Chondrocyte (in vitro differentiated cells): Measurements from ENCODE around the gene AQP5. TPM values are rescaled to one million over a fixed set of nuclear protein-coding genes. Genes with fewer than 3 reads are reported as not detected.

ENCODE experiments used
- DNase-seq: peaks from one replicate; pipeline ENCODE4 v3.0.0; 2021; ENCODE audit warnings: mixed read lengths, low spot score
- H3K27ac Mint-ChIP-seq: one replicate; pipeline ENCODE4 v1.8.0; 2021; ENCODE audit warnings: mild to moderate bottlenecking, moderate library complexity, mixed read lengths; ENCODE audit not compliant: unreplicated experiment
- H3K27me3 Mint-ChIP-seq: 2 replicates; pipeline ENCODE4 v1.8.0; 2021; ENCODE audit warnings: low read depth, mixed read lengths
- H3K36me3 Mint-ChIP-seq: 2 replicates; pipeline ENCODE4 v1.8.0; 2021; ENCODE audit warnings: low read depth, mixed read lengths
- H3K4me1 Mint-ChIP-seq: 2 replicates; pipeline ENCODE4 v1.8.0; 2021; ENCODE audit warnings: low read depth, mild to moderate bottlenecking, mixed read lengths
- H3K4me3 Mint-ChIP-seq: one replicate; pipeline ENCODE4 v1.8.0; 2021; ENCODE audit warnings: mild to moderate bottlenecking, moderate library complexity, mixed read lengths; ENCODE audit not compliant: unreplicated experiment
- H3K9me3 Mint-ChIP-seq: 2 replicates; pipeline ENCODE4 v1.8.0; 2021; ENCODE audit warnings: low read depth, mixed read lengths
- CTCF ChIP-seq: fragments of 200-600 bp; sonication (generic); IDR thresholded peaks from 2 replicates; pipeline ENCODE4 v1.5.0; 2021; ENCODE audit warnings: antibody characterized with exemption, mild to moderate bottlenecking, moderate library complexity
- total RNA-seq: library from RNA; stranded (reverse); gene quantifications from 3 replicates; pipeline ENCODE4 v1.2.1, GENCODE V29; 2021

The AQP5 gene
- total RNA-seq, 1 donor from 2014 or later = 0.20 TPM

DNA sequence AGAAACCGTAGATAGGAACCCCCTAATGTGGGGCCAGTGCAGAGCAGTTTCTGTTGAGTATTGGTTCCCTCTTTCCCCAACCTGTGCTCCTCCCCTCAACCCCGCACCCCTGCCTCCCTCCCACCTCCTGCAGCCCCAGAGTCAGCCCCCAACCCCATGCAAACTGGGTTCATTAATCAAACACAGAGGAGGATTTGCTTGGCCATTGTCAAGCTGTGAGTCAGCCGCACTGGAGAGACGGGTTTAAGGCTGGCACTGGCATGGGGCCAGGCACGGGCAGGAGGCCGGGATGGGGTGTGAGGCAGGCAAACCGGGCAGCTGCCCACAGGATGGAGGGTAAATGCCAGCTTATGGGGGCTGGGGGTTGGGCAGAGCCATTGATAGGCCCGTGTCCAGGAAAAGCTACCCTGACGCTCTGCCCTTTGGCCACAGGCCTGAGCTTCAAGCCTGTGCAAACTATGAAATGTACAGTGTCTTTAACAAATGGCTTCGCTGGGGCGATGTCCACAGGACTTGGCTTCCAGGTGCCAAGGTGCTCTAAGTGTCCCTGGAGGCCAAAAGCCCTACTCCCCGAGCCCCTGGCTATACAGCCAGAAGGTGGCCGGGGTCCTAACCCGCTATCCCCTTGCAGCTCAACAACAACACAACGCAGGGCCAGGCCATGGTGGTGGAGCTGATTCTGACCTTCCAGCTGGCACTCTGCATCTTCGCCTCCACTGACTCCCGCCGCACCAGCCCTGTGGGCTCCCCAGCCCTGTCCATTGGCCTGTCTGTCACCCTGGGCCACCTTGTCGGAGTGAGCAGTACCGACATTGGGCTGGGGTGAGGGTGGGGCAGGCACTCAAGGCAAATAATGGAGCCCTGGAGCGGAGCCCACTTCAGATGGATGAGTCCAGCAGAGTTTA lies 1.4 kb downstream of the AQP5 start:
- Mint-ChIP-seq H3K9me3 (no peaks in the 10 kb centered on the region), H3K4me3 (no peak overlapping the region), H3K27me3 (peaks cover 14% of the 10 kb centered on the region), H3K27ac (no peak overlapping the region), H3K36me3 (no peaks in the 10 kb centered on the region), H3K4me1 (peaks cover 29% of the 10 kb centered on the region)
- no peak for DNase-seq
- TF ChIP-seq CTCF = no peak

- Mint-ChIP-seq H3K4me3 (no peak overlapping the region), H3K27ac (no peak overlapping the region), H3K27me3 (peaks cover 14% of the 10 kb centered on the region), H3K9me3 (no peaks in the 10 kb centered on the region), H3K36me3 (no peaks in the 10 kb centered on the region), H3K4me1 (peaks cover 28% of the 10 kb centered on the region)
- peak; percentile 15 for DNase-seq
- no peak for TF ChIP-seq CTCF
Observed at GRCh38 chr12:49963976-49964815, 2.5 kb downstream of the AQP5 start.

DNA sequence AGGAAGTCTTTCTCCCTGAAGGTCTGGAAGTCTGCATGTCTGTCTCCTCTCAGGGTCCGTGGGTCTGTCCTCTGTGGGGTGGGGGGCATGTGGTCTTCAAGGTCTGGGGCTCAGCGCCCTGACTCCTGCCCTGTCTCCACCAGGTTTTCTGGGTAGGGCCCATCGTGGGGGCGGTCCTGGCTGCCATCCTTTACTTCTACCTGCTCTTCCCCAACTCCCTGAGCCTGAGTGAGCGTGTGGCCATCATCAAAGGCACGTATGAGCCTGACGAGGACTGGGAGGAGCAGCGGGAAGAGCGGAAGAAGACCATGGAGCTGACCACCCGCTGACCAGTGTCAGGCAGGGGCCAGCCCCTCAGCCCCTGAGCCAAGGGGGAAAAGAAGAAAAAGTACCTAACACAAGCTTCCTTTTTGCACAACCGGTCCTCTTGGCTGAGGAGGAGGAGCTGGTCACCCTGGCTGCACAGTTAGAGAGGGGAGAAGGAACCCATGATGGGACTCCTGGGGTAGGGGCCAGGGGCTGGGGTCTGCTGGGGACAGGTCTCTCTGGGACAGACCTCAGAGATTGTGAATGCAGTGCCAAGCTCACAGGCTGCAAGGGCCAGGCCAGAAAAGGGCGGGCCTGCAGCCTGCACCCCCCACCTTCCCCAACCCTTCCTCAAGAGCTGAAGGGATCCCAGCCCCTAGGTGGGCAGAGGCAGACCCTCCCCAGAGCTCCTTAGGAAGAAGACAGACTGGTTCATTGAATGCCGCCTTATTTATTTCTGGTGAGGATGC lies 3.4 kb downstream of the AQP5 start:
- peak; percentile 67 for DNase-seq
- Mint-ChIP-seq H3K27ac (no peak overlapping the region), H3K4me3 (no peak overlapping the region), H3K9me3 (no peaks in the 10 kb centered on the region), H3K4me1 (peaks cover 19% of the 10 kb centered on the region), H3K27me3 (peaks cover 14% of the 10 kb centered on the region), H3K36me3 (no peaks in the 10 kb centered on the region)
- TF ChIP-seq CTCF = no peak

DNA sequence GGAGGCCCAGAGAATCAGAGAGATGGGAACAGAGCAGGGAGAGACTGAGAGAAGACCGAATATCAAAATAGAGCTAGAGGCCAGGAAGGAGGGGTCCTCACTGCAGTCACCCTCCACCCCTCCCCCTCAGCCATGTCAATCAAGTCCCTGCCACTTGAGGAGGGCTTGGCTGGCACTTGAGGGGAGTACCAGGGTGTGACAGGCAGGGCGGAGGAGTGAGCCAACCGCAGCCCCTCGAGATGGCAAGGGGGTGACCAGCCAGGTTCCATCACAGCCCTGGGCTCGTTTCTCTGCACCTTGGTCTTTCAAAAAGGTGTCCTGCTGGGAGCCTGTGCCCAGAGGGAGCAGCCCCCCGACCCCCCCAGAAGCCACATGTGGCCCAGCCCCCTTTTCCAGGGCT lies 4.2 kb downstream of the AQP5 start:
- DNase-seq = no peak
- TF ChIP-seq CTCF = no peak
- no peak overlapping the region for H3K4me3 Mint-ChIP-seq
- H3K36me3 Mint-ChIP-seq = no peaks in the 10 kb centered on the region
- H3K27me3 Mint-ChIP-seq = peaks cover 8% of the 10 kb centered on the region
- H3K27ac Mint-ChIP-seq = no peak overlapping the region
- no peaks in the 10 kb centered on the region for H3K9me3 Mint-ChIP-seq
- peaks cover 12% of the 10 kb centered on the region for H3K4me1 Mint-ChIP-seq
